Heart left ventricle (tissue), 16 donors: Measurements from ENCODE around the gene RBMXL3. TPM values are rescaled to one million over a fixed set of nuclear protein-coding genes. Genes with fewer than 3 reads are reported as not detected.

Source experiments
- ATAC-seq, 4 donors: fragments of 200-7000 bp; cut with Tn5 transposase; one replicate each; pipeline ENCODE4 v1.9.1; 2020 to 2022; ENCODE audit warnings: moderate library complexity in 4 of 4, mild to moderate bottlenecking in 3 of 4, moderate number of reproducible peaks in 1 of 4
- DNase-seq, 5 donors: peaks; one replicate each; pipeline ENCODE4 v3.0.0-alpha.2; 2020
- H3K27ac ChIP-seq, 12 donors: fragments of 200-600 bp; sonication (generic) in 4 of 12; one replicate each; pipeline versions ENCODE4 v1.5.0 to v1.8.0; 2016 to 2022; ENCODE audit warnings: mild to moderate bottlenecking in 2 of 12
- H3K27me3 ChIP-seq, 9 donors: fragments of 200-600 bp; sonication (generic) in 2 of 9; one replicate each; pipeline versions ENCODE4 v1.5.1 to v1.8.0; 2016 to 2022; ENCODE audit warnings: mild to moderate bottlenecking in 3 of 9
- H3K36me3 ChIP-seq, 9 donors: fragments of 200-600 bp; sonication (generic) in 2 of 9; one replicate each; pipeline versions ENCODE4 v1.5.0 to v1.8.0; 2018 to 2022; ENCODE audit warnings: mild to moderate bottlenecking in 2 of 9
- H3K4me1 ChIP-seq, 12 donors: fragments of 200-600 bp; sonication (generic) in 4 of 12; one replicate each; pipeline versions ENCODE4 v1.5.0 to v1.8.0; 2016 to 2022; ENCODE audit warnings: mild to moderate bottlenecking in 3 of 12
- H3K4me3 ChIP-seq, 12 donors: fragments of 200-600 bp; sonication (generic) in 4 of 12; one replicate each; pipeline versions ENCODE4 v1.5.0 to v1.8.0; 2017 to 2022; ENCODE audit warnings: mild to moderate bottlenecking in 9 of 12, moderate library complexity in 4 of 12
- H3K9me3 ChIP-seq, 12 donors: fragments of 200-600 bp; sonication (generic) in 4 of 12; one replicate each; pipeline versions ENCODE4 v1.5.0 to v1.8.0; 2016 to 2022; ENCODE audit warnings: mild to moderate bottlenecking in 1 of 12
- POLR2A ChIP-seq, 2 donors: fragments of 450-650 bp; IDR thresholded peaks; one replicate each; pipeline ENCODE4 v1.6.1; 2017; ENCODE audit warnings: antibody characterized with exemption in 2 of 2, mild to moderate bottlenecking in 2 of 2, moderate library complexity in 2 of 2
- WGBS, 4 donors: extraction: QIAGEN DNeasy Blood & Tissue Kit in 2 of 4; methylation state at CpG; one replicate each; pipeline versions ENCODE4 v1.1.5 to v1.1.7; 2013 to 2018; 5-methylcytosine and 5-hydroxymethylcytosine counted together
- intact Hi-C, 10 donors: fragments of 100-400 bp; cut with DNase I; formaldehyde crosslinking; loops; one replicate each; pipeline versions ENCODE4 v1.11.1 to v1.14.2; 2022
- polyA plus RNA-seq, 2 donors: library from polyadenylated mRNA; stranded (reverse); fragments of 200-250 nt; gene quantifications; one replicate each; pipeline ENCODE4 v1.2.3, GENCODE V29; 2013
- total RNA-seq, 9 donors: library from RNA; depleted of rRNA in 2 of 9; stranded (reverse); fragments of >200 nt in 2 of 9; fragmentation: NEBNext Ultra II Directional in 3 of 9; extraction: Animal tissue kit (Norgen Biotek cat#: 25700) in 3 of 9; gene quantifications; one replicate each; pipeline versions ENCODE4 v1.1.0 to v1.2.4, GENCODE V29; 2016 to 2023
- TF ChIP-seq, protein P1 (sequence below), 12 donors: fragments of 200-600 bp; sonication (generic) in 4 of 12; IDR thresholded peaks; one replicate each; pipeline versions ENCODE4 v1.5.0 to v1.8.0; 2018 to 2022; ENCODE audit warnings: antibody characterized with exemption in 12 of 12, mild to moderate bottlenecking in 5 of 12
- donor health status: ischemic (EF 13 %, LVEDD 7.1; RV severe dilation, severe dysfunction).
- donor health status: healthy with polysubstance abuse.
- donor health status: DM: no; HTN: yes; CAD: no.
- donor health status: DM: no; HTN: no; CAD: no.
- donor health status: ischemic (EF 25% LVEDD 6.9; RV normal size, moderate dysfunction).
- donor health status: ischemic (EF 25% LVEDD 5.7; RV mildly dilated, moderate dysfunction).
- donor health status: healthy.
- donor health status: DM: yes; HTN: yes; CAD: no.
- donor health status: ischemic (EF 35%, LVEDD 5.7; RV mildly dilated, moderate dysfunction).
- donor health status: nonischemic (EF 11% LVEDD 7.7; RV severe dilation, severe dysfunction).
- donor health status: DM: yes; HTN: yes; CAD: no.
- donor health status: PGD.
- donor health status: ischemic (EF 29% LVEDD 5.4; RV normal size, mild dysfunction).
- donor health status: nonischemic (EF 23%, LVEDD 6.1; RV moderate dilation, normal function).

RBMXL3 gene
- total and polyA plus RNA-seq, 11 donors = not detected

DNA sequence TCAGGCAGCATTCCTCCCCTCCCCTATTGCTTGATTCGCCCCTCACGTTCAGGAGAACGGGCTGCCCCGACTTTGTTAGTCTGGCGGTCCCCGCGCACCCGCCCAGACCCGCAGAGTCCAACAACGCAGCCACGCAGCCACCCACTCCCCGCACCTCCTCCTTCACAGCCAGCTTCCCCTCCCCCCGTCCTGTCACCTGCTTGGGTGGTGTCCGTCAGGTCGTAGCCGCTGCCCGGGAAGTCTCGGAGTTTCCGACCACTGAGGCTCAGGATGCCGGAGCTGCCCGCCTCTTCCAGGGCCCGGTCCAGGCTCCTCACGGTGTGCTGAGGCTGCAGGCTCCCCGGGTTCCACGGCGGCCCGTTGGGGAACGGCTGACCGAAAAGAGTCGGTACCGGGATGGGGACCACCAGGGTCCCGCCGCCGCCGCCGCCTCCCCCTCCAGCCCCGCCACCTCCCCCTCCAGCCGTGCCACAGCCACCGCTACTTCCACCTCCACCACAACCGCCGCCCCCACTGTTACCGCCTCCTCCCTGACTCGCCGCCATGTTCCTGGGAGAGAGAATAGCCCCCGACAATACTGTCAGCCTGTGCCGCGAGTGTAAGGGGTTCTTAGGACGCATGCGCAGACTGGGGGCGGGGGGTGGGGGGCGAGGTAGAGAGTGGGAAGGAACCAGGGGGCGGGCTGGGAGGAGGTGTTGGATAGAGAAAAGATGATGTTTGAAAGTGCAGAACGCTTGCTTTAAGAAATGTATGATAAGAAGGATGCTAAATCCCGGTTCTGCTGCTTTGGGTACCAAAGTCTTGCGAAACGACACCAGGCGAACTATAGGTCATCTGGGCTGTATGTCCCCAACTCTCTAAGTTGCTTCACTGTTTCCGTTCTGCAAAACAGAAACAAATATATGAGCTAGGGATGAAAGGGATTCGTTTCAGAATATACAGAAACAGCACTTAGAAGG, 44.6 kb downstream of the RBMXL3 start, which contains the start of gene LRCH2:
LRCH2 (minus strand) TSS at position 600 of the 959 bp plus-strand sequence; CDS start at position 545, 55 bp downstream.
- peak within 1 kb of the TSS in 11 of 12 donors; percentile 34 to 80 (median 63) for H3K4me3 ChIP-seq
- ATAC-seq = peak in 3 of 4 donors; percentile 69 to 75 (median 73)
- H3K36me3 ChIP-seq = no peaks in the 10 kb centered on the region
- H3K27ac ChIP-seq = peak within 1 kb of the TSS in 6 of 12 donors; percentile 42 to 78 (median 57)
- WGBS, 4 donors = 0 to 20% (median 7%) methylated on average over 40 to 59 of the region's 59 CpGs
- H3K27me3 ChIP-seq = peaks cover 0 to 51% (median 0%) of the 10 kb centered on the region in 9 donors
- peaks cover 0 to 5% (median 0%) of the 10 kb centered on the region in 12 donors for H3K4me1 ChIP-seq
- no peak for TF ChIP-seq POLR2A (IDR thresholded peaks at IDR 0.05)
- TF ChIP-seq, protein P1, sequence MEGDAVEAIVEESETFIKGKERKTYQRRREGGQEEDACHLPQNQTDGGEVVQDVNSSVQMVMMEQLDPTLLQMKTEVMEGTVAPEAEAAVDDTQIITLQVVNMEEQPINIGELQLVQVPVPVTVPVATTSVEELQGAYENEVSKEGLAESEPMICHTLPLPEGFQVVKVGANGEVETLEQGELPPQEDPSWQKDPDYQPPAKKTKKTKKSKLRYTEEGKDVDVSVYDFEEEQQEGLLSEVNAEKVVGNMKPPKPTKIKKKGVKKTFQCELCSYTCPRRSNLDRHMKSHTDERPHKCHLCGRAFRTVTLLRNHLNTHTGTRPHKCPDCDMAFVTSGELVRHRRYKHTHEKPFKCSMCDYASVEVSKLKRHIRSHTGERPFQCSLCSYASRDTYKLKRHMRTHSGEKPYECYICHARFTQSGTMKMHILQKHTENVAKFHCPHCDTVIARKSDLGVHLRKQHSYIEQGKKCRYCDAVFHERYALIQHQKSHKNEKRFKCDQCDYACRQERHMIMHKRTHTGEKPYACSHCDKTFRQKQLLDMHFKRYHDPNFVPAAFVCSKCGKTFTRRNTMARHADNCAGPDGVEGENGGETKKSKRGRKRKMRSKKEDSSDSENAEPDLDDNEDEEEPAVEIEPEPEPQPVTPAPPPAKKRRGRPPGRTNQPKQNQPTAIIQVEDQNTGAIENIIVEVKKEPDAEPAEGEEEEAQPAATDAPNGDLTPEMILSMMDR (IDR thresholded peaks at IDR 0.05) = no peak
- intact Hi-C loops = no loop called here
- H3K9me3 ChIP-seq = no peaks in the 10 kb centered on the region
- peak; percentile 22 to 61 (median 26) for DNase-seq

DNA sequence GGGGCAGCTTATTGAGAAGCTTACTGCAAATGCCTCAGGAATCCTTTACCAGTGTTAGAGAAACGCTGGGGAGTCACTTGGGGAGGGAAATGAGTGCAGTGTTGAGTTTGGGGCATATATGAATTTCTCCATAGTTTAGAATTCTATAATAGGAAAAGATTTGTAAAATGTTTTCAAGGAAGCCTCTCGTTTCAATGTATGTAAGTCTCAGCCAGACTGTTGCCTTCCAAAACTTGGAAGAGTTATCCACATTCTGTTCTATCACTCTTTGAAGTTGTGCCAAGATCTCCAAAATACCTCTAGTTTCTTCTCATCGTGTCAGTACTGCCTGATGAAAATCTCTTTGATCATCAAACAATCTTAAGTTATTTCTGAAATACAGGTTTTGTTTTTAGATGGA, 45.3 kb downstream of the RBMXL3 start:
- WGBS, 4 donors = 18 to 25% (median 21%) methylated on average over 3 of the region's 3 CpGs
- H3K36me3 ChIP-seq = no peaks in the 10 kb centered on the region
- TF ChIP-seq, protein P1 (IDR thresholded peaks at IDR 0.05) = no peak
- no peak for TF ChIP-seq POLR2A (IDR thresholded peaks at IDR 0.05)
- intact Hi-C loops = no loop called here
- peak overlapping the region in 11 of 12 donors; percentile 34 to 80 (median 63) for H3K4me3 ChIP-seq
- peak overlapping the region in 2 of 12 donors; percentile 13 to 78 for H3K27ac ChIP-seq
- ATAC-seq (no peak), DNase-seq (no peak)
- peaks cover 0 to 5% (median 0%) of the 10 kb centered on the region in 12 donors for H3K4me1 ChIP-seq
- H3K27me3 ChIP-seq = peaks cover 0 to 51% (median 0%) of the 10 kb centered on the region in 9 donors
- H3K9me3 ChIP-seq = no peaks in the 10 kb centered on the region

DNA sequence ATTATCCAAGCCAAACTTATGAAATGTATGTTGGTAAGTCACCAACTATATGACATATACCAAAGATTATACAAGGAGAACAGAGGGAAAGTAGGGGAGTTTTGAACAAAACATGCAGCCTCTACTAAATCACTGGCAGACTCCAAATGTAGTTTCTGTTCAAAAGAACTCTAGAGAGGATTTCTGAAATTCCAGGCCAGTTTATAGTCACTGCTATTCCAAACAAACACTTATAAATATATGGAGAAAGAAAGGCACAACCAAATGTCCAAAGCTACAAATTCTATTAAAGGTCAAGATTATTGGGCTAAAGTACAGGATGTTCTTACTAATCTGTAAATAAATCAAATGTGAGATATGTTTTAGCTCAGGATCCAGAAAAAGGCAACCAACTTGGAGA, 47.4 kb downstream of the RBMXL3 start:
- ATAC-seq = no peak
- Histone ChIP-seq H3K27ac (no peak overlapping the region), H3K4me1 (peaks cover 0 to 4% (median 0%) of the 10 kb centered on the region in 12 donors), H3K9me3 (no peaks in the 10 kb centered on the region), H3K36me3 (no peaks in the 10 kb centered on the region), H3K27me3 (peaks cover 0 to 42% (median 0%) of the 10 kb centered on the region in 9 donors), H3K4me3 (no peak overlapping the region)
- TF ChIP-seq, protein P1 (IDR thresholded peaks at IDR 0.05) = no peak
- no peak for TF ChIP-seq POLR2A (IDR thresholded peaks at IDR 0.05)
- intact Hi-C loops = no loop called here
- DNase-seq = no peak

DNA sequence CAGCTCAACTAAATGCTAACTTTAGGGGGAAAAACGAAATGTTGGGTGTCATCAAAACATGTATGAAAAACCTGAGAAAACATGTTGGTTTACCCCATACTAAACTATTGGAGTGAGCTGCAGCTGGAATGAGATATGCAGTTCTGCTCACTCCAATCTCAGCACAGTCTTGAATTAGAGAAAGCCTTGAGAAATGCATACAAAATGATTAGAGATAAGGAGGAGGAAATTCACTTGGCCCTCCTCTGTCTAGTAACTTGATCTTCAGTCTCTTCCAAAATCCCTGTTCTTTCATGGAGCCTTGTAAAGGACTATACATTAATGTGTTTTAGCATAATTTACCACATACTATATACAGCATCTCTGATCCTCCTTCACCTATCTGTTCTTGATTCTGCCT, 47.8 kb downstream of the RBMXL3 start:
- Histone ChIP-seq H3K27me3 (peaks cover 0 to 37% (median 0%) of the 10 kb centered on the region in 9 donors), H3K36me3 (no peaks in the 10 kb centered on the region), H3K4me1 (no peaks in the 10 kb centered on the region), H3K9me3 (no peaks in the 10 kb centered on the region), H3K4me3 (no peak overlapping the region), H3K27ac (no peak overlapping the region)
- 35 to 92% (median 54%) methylated on average over 1 of the region's 1 CpG for WGBS, 4 donors
- TF ChIP-seq, protein P1 (IDR thresholded peaks at IDR 0.05) = no peak
- TF ChIP-seq POLR2A (IDR thresholded peaks at IDR 0.05) = no peak
- DNase-seq = no peak
- intact Hi-C loops = no loop called here
- ATAC-seq = no peak
